ENCODE results near the gene VAMP4. TPM values are rescaled to one million over a fixed set of nuclear protein-coding genes. Genes with fewer than 3 reads are reported as not detected.
"Not testable (repeated sequence)": the region's sequence is repeated elsewhere in the genome, so short reads cannot be mapped to it uniquely, and the experiment has no call there.

VAMP4 gene
- total RNA-seq, 4 donors from 2014 or later: 5.0 to 16.9 (median 7.4) TPM

GRCh38 chr1:171663036-171663853 lies 78.6 kb downstream of the VAMP4 start:
- no peak for ATAC-seq (ENCODE audit: low FRiP score)
- DNase-seq (ENCODE audit: low spot score): no peak
- TF ChIP-seq CTCF (IDR thresholded peaks at IDR 0.05): no peak

- no peak for ATAC-seq (ENCODE audit: low FRiP score)
- no peak for DNase-seq (ENCODE audit: low spot score)
- no peak for TF ChIP-seq CTCF (IDR thresholded peaks at IDR 0.05)
These were observed 80.7 kb downstream of the VAMP4 start for GRCh38 chr1:171661076-171661650.

- DNase-seq (ENCODE audit: low spot score); ATAC-seq (ENCODE audit: low FRiP score): not testable (repeated sequence)
These were observed 85.7 kb downstream of the VAMP4 start for GRCh38 chr1:171656206-171656605.

GRCh38 chr1:171655746-171656116 lies 86.1 kb downstream of the VAMP4 start:
- no peak for TF ChIP-seq CTCF (IDR thresholded peaks at IDR 0.05)
- no peak for DNase-seq (ENCODE audit: low spot score)
- no peak for ATAC-seq (ENCODE audit: low FRiP score)

GRCh38 chr1:171654942-171655745 lies 86.7 kb downstream of the VAMP4 start:
- ATAC-seq (ENCODE audit: low FRiP score) (peak; percentile 38), DNase-seq (ENCODE audit: low spot score) (peak; percentile 46)
- no peak for TF ChIP-seq CTCF (IDR thresholded peaks at IDR 0.05)

GRCh38 chr1:171654201-171654941 lies 87.5 kb downstream of the VAMP4 start:
- ATAC-seq (ENCODE audit: low FRiP score) (peak; percentile 59), DNase-seq (ENCODE audit: low spot score) (no peak)
- no peak for TF ChIP-seq CTCF (IDR thresholded peaks at IDR 0.05)

GRCh38 chr1:171653796-171654195 lies 88.1 kb downstream of the VAMP4 start:
- DNase-seq (ENCODE audit: low spot score) (no peak), ATAC-seq (ENCODE audit: low FRiP score) (peak; percentile 14)

More at GRCh38 chr1:171653796-171654195, 88.1 kb downstream of the VAMP4 start:
- no peak for TF ChIP-seq CTCF (IDR thresholded peaks at IDR 0.05)
